Measurements from ENCODE around the gene SART3. TPM values are rescaled to one million over a fixed set of nuclear protein-coding genes. Genes with fewer than 3 reads are reported as not detected.
"Not testable (repeated sequence)": the region's sequence is repeated elsewhere in the genome, so short reads cannot be mapped to it uniquely, and the experiment has no call there.

SART3 gene
- total and polyA plus RNA-seq, 2 donors from 2014 or later, result 14.9 to 59.1 TPM

DNA sequence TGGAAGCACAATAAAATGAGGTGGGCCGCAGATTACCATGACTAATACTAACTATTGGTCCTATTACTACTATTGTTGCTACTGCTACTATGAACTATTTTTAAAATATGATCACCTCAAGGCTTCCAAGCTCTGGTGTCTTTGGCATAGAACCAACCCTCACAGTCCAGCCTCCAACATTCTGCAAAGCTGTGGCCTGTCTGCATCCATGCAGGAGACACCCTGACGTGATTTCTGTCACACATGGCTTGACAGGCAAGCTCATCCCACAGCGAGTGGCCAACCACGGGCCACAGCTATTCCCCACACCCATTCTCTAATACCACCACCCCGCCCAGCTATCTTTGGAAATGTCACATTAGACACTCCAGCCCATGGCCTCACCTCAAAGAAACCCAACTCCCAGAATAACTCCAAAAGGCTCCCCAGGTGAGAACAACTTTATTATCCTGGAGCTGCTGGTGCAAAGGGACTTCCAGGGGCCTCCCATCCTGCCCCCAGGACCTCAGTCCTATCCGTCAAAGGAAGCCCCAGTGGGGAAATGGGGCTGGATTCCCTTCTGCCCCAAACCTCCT is 15.8 kb upstream of the SART3 start:
- intact Hi-C loops (cut with DNase I), result loop anchor here (10.0 kb wide), 1 partner anchor 218 kb away; no protein-coding TSS in a partner anchor
- Histone ChIP-seq H3K36me3 (ENCODE audit: control insufficient read depth in 2 of 3, insufficient read depth in 3 of 3, low read length in 3 of 3) (no peaks in the 10 kb centered on the region), H3K27me3 (ENCODE audit: control insufficient read depth, insufficient read depth, low read length) (no peaks in the 10 kb centered on the region), H3K27ac (ENCODE audit: low read depth in 2 of 2, low read length in 2 of 2) (no peak overlapping the region), H3K9ac (ENCODE audit: low read length in 3 of 3) (no peak overlapping the region), H3K4me1 (ENCODE audit: control insufficient read depth in 2 of 3, insufficient read depth in 2 of 3, low read depth in 1 of 3, low read length in 3 of 3) (peaks cover 0 to 3% (median 0%) of the 10 kb centered on the region in 3 donors), H3K4me3 (ENCODE audit: low read length in 3 of 3) (no peak overlapping the region), H3K9me3 (ENCODE audit: control insufficient read depth in 2 of 3, insufficient read depth in 1 of 3, low read length in 3 of 3) (no peaks in the 10 kb centered on the region)
- DNase-seq (no peak), FAIRE-seq (no peak)
- TF ChIP-seq, protein P1, sequence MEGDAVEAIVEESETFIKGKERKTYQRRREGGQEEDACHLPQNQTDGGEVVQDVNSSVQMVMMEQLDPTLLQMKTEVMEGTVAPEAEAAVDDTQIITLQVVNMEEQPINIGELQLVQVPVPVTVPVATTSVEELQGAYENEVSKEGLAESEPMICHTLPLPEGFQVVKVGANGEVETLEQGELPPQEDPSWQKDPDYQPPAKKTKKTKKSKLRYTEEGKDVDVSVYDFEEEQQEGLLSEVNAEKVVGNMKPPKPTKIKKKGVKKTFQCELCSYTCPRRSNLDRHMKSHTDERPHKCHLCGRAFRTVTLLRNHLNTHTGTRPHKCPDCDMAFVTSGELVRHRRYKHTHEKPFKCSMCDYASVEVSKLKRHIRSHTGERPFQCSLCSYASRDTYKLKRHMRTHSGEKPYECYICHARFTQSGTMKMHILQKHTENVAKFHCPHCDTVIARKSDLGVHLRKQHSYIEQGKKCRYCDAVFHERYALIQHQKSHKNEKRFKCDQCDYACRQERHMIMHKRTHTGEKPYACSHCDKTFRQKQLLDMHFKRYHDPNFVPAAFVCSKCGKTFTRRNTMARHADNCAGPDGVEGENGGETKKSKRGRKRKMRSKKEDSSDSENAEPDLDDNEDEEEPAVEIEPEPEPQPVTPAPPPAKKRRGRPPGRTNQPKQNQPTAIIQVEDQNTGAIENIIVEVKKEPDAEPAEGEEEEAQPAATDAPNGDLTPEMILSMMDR (IDR thresholded peaks at IDR 0.05; ENCODE audit: borderline replicate concordance, extremely low read depth, insufficient read depth), result no peak

DNA sequence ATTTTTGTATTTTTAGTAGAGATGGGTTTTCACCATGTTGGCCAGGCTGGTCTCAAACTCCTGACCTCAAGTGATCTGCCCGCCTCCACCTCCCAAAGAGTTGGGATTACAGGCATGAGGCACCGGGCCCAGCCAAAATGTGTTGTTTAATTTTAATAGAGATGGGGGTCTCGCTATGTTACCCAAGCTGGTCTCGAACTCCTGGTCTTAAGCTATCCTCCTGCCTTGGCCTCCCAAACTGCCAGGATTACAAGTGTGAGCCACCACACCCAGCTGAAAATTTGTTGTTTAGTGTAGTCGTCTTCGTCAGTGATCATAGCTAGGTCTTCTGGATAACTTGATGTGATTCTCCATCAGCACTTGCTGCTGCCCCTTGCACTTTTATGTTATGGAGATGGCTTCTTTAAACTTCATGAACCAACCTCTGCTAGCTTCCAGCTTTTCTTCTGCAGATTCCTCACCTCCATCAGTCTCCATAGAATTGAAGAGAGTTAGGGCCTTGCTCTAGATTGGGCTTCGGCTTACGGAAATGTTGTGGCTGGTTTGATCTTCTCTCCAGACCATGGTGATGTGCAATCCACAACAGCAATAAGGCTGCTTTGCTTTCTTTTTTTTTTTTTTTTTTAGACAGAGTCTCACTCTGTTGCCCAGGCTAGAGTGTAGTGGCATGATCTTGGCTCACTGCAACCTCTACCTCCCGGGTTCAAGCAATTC is 14.4 kb upstream of the SART3 start:
- Histone ChIP-seq H3K4me3 (ENCODE audit: low read length in 3 of 3) (no peak overlapping the region), H3K27ac (ENCODE audit: low read depth in 2 of 2, low read length in 2 of 2) (no peak overlapping the region), H3K4me1 (ENCODE audit: control insufficient read depth in 2 of 3, insufficient read depth in 2 of 3, low read depth in 1 of 3, low read length in 3 of 3) (peaks cover 0 to 1% (median 0%) of the 10 kb centered on the region in 3 donors), H3K27me3 (ENCODE audit: control insufficient read depth, insufficient read depth, low read length) (no peaks in the 10 kb centered on the region), H3K36me3 (ENCODE audit: control insufficient read depth in 2 of 3, insufficient read depth in 3 of 3, low read length in 3 of 3) (no peaks in the 10 kb centered on the region), H3K9me3 (ENCODE audit: control insufficient read depth in 2 of 3, insufficient read depth in 1 of 3, low read length in 3 of 3) (no peaks in the 10 kb centered on the region), H3K9ac (ENCODE audit: low read length in 3 of 3) (no peak overlapping the region)
- TF ChIP-seq, protein P1 (IDR thresholded peaks at IDR 0.05; ENCODE audit: borderline replicate concordance, extremely low read depth, insufficient read depth), result no peak
- DNase-seq (no peak), FAIRE-seq (no peak)
- intact Hi-C loops (cut with DNase I), result loop anchor here (10.0 kb wide), 1 partner anchor 219 kb away; no protein-coding TSS in a partner anchor

DNA sequence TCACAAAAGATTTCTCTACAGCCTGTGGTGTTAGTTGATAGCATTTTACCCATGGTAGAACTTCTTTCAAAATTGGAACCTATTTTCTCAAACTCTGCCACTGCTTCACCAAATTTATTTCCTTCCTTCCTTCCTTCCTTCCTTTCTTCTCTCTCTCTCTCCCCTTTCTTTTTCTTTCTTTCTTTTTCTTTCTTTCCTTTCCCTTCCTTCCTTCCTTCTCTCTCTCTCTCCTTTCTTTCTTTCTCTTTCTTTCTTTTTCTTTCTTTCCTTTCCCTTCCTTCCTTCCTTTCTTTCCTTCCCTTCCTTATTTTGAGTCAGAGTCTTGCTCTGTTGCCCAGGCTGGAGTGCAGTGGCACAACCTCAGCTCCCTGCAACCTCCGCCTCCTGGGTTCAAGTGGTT is 13.3 kb upstream of the SART3 start:
- not testable (repeated sequence) for H3K36me3 ChIP-seq (ENCODE audit: control insufficient read depth in 2 of 3, insufficient read depth in 3 of 3, low read length in 3 of 3); FAIRE-seq; H3K9ac ChIP-seq (ENCODE audit: low read length in 3 of 3); H3K4me1 ChIP-seq (ENCODE audit: control insufficient read depth in 2 of 3, insufficient read depth in 2 of 3, low read depth in 1 of 3, low read length in 3 of 3); H3K9me3 ChIP-seq (ENCODE audit: control insufficient read depth in 2 of 3, insufficient read depth in 1 of 3, low read length in 3 of 3); DNase-seq; H3K27me3 ChIP-seq (ENCODE audit: control insufficient read depth, insufficient read depth, low read length); H3K27ac ChIP-seq (ENCODE audit: low read depth in 2 of 2, low read length in 2 of 2); H3K4me3 ChIP-seq (ENCODE audit: low read length in 3 of 3)
- intact Hi-C loops (cut with DNase I), result loop anchor here (10.0 kb wide), 1 partner anchor 221 kb away; no protein-coding TSS in a partner anchor

DNA sequence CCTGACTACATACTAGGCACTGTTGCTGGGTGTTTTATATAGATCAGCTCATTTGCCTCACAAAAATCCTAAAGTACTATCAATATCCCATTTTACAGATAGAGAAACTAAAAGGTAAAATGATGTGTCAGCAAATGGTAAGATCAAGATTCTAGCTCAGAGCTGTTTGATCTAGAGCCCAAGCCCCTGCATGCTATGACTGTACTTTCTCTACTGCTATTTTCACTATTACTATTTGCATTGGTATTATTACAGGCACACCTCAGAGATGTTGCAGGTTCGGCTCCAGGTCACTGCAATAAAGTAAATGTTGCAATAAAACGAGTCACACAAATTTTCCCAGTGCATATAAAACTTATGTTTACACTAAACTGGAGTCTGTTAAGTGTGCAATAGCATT is 12.3 kb upstream of the SART3 start:
- Histone ChIP-seq H3K27me3 (ENCODE audit: control insufficient read depth, insufficient read depth, low read length) (no peaks in the 10 kb centered on the region), H3K27ac (ENCODE audit: low read depth in 2 of 2, low read length in 2 of 2) (no peak overlapping the region), H3K4me1 (ENCODE audit: control insufficient read depth in 2 of 3, insufficient read depth in 2 of 3, low read depth in 1 of 3, low read length in 3 of 3) (peaks cover 0 to 2% (median 0%) of the 10 kb centered on the region in 3 donors), H3K4me3 (ENCODE audit: low read length in 3 of 3) (no peak overlapping the region), H3K9ac (ENCODE audit: low read length in 3 of 3) (no peak overlapping the region), H3K36me3 (ENCODE audit: control insufficient read depth in 2 of 3, insufficient read depth in 3 of 3, low read length in 3 of 3) (peaks cover 2 to 8% (median 6%) of the 10 kb centered on the region in 3 donors), H3K9me3 (ENCODE audit: control insufficient read depth in 2 of 3, insufficient read depth in 1 of 3, low read length in 3 of 3) (no peaks in the 10 kb centered on the region)
- TF ChIP-seq, protein P1 (IDR thresholded peaks at IDR 0.05; ENCODE audit: borderline replicate concordance, extremely low read depth, insufficient read depth), result no peak
- intact Hi-C loops (cut with DNase I), result loop anchor here (10.0 kb wide), 1 partner anchor 221 kb away; no protein-coding TSS in a partner anchor
- FAIRE-seq (no peak), DNase-seq (no peak)

All from kidney (tissue), 14 donors.